ENCODE results near the gene KDELR3. TPM values are rescaled to one million over a fixed set of nuclear protein-coding genes. Genes with fewer than 3 reads are reported as not detected.

Gene KDELR3
- total RNA-seq = 1.3 and 1.6 TPM in 2 replicates

DNA sequence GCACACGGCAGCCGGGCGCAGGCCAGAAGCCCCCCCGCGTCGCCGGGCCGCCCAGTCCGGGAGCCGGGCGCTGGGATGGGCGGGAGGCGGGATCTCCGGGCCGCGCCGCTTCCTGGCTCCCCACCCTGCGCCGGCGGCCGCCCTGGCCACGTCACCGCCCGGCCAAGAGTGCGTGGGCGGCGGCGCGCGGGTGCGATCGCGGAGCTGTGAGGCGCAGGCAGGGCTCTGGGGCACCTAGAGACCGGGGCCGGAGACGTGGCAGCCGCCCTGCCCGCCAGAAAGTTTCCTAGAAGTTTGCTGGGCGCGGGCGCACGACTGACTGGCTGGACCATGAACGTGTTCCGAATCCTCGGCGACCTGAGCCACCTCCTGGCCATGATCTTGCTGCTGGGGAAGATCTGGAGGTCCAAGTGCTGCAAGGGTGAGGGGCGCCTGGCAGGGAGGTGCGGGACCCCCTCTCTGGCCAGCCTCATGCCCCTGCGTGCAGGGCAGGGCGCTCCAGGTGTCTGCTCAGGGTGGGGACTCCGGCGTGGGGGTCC is at the start of gene KDELR3:
Gene KDELR3, plus strand, starts transcription at position 193 of the 539 bp plus-strand sequence. Its CDS starts 138 bp downstream, at position 331.
- intact Hi-C loops (cut with micrococcal nuclease) = no loop called here

DNA sequence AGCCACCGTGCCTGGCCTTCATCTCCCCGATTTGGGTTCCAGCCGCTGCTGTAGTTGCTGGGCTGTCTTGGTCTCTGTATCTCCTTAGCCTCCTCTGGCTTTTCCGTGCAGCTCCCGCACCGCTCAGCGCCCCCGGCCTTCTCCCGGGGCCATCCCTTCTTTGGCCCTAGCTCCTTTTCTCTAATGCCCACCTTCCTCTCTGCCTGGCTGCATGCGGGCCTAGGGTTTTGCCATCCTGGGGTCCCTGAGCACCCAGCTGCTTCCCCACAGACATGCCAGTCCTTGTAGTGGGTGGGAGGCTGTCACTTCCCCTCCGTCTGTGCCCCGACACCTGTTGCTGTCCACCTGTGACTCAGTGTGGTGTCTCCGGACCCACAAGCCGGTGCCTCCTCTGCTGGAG is 49.3 kb upstream of the KDELR3 start:
- intact Hi-C loops (cut with micrococcal nuclease) = no loop called here

DNA sequence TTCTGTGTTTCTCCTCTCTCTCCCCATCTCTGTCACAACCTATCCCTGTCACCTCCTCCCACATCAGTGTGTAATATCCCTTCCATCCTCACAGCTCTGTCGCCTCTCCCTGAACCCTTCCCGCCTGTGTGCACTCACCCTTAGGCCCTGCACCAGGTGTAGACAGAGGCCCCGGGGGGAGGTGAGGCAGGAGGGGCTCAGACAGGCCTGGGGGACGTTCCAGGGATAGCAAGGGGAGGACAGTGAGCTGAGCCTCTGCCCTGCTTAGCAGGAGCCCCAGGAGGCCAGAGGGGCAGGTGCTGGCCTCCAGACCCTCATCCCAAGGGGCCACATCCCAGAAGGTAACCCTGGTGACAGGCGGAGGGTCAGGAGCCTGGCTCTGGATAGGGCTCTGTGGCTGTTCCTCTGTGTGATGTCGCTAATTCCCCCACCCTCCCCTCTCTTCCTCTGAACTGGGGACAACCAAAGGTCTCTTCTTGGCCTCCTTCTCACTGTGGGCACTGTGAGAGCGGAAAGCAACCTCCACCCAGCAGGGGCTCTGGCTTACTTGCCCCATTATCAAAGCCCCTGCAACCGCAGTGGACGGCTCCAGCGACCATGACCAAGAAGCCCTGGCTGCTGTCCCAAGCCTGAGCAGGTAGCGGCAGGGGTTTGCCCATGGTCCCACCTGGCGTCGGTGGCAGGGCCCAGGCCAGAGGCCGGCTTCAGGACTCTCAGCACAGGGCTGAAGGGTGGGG is 48.6 kb upstream of the KDELR3 start:
- intact Hi-C loops (cut with micrococcal nuclease) = no loop called here

DNA sequence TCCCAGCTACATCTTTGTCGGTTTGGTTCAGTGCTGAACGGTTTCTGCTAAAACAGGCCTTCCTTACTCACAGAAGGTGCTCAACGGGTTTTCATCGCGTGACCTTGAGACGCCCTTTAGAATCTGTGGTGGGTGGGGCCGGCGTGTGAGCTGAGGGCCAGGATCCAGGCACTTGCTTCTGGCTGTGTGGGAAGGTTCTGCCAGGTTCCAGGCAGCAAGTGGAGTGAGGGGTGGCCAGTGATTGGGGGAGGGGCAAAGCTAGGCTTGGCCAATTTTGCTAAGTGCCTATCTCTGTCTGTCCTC is 48.1 kb upstream of the KDELR3 start:
- intact Hi-C loops (cut with micrococcal nuclease) = no loop called here

DNA sequence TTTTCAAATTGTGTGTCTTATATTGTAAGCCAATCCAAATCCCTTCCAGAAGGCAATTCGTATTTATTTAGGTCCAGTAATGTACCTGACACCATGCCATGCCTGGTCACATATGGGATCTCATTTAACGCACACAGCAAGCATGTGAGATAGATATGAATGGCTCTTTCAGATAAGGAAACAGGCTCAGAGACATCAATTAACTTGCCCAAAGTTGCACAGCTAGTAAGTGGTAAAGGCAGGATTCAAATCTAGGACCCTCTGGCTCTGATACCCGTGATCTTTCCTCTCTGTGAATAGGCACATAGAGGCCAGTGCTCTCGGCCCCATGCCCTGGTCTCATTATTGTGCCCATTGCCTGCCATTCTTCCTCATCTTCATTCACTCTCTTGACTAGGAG is 47.2 kb upstream of the KDELR3 start:
- intact Hi-C loops (cut with micrococcal nuclease) = no loop called here

DNA sequence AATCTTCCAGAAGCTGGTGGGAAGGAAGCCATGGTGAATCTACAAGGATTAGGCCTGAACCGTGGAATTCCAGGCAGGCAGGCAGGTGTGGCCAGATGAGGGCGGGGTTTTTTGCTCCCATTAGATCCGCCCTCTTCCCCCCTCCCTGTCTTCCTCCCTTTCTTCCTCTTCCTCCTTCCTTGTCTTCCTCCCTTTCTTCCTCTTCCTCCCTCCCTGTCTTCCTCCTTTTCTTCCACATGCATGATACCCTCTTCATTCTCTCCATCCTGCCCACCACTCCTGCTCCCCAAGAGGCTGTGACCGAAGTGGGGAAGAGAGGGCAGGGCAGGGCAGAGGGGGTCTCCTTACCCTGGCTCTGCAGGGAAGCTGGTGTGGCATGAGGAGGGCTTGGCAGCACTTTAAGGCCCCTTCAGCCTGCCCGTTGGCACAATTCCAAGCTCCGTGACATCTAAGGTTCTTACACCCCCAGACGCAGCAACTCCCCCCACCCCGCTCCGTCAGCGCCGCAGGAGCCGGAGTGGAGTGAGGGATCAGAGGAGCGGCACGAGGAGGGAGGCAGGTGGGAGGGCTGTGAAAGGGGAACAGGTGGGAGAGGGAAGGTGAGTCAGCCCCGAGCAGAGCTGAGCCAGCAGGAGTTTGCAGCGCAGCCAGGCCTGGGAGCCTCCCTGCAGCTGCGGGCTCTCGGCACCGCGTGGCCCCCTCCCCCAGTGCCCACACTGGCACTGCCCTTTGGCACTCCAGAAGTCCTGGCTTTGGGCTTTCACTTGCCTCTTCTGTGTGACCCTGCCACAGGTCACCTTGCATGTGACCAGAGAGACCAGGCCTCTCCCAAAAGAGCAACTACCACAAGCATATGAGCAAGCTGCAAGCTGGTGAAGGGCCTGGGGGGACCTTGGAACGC is 45.0 kb upstream of the KDELR3 start:
- intact Hi-C loops (cut with micrococcal nuclease) = no loop called here

DNA sequence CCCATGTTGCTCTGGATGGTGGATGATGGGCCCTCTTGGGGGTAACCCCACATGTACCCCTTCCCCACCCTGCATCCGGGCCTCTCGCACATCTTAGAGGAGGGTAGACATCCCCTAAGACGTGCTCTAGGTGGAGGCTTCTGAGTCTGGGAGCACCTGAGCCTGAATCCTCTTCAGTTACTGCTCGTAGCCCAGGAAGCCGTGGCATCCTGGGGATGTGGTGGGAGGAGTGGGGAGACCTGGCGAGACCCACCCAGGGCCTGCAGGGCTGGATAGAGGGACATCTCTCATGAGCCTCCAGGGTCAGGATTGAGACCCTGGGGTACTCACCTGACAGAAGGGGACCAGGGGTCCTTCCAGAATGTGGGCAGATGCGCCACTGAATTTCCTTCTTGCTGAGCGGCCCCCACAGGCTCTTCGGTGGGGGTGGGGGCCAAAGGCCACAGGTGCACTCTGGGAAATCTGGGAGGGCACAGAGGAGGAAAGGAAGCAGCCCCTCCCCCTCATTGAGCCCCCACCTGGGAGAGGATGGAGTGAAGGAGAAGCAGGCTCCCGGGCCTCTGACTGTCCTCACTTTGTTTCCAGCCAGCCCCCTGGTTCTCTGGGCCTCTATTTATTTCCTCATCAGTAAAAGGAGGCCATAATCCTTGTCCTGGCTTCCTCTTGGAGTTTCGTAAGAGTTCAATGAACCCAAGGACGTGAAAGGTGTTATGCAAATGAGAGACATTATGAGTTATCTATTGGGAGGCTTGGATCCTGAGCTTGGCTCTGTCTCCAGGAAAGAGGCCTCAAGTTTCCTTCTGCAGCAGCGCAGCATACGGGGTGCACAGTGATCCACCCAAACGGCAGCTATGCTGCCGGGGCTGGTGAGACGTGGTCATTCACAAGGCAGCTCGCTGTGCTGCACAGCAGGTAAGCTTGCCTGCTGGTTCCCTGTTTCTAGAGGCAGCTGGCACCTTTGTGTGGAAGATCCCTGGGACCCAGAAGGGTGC is 44.1 kb upstream of the KDELR3 start:
- intact Hi-C loops (cut with micrococcal nuclease) = no loop called here

DNA sequence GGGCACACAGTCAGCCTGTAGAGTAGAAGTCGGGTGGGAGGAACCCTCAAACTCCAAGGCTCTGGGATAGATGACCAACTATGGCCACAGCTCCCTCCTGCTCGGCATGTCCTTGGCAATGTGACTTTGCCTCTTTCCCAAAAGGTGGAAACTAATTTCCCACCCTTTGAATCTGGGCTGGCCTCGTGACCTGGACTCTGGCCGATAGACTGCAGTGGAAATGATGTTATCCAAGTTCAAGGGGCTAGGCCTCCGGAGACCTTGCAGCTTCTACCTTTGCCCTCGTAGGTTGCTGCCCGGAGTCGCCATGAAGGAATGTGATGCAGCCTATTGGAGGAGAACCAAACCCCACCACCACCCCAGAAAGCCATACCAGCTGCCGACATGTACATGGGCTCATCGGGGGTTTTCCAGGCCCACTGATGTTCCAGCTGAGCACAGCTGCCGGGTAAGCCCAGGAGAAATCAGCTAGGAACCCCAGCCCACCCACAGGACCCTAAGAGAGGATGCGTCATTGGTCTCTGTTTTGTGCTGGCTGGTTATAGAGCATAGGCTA is 43.3 kb upstream of the KDELR3 start:
- intact Hi-C loops (cut with micrococcal nuclease) = no loop called here

DNA sequence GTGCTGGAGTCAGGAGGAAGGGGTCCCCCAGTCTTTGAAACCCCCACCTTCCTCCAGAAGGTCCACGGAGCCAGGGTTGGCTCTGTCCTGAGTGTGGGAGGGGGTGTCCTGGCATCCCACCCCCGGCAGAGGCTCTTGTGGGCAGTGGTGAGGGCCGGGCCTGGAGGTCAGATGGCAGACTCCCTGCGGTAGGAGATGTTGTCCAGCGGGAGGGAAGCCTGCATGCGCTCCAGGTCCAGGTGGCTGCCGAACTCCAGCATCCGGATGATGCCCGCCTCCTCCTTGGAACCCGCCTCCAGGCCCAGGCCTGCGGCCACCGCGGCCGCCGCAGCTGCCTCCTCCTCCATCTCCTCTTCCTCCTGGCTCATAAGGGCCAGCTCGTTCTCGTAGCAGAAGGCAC is 41.3 kb upstream of the KDELR3 start:
- intact Hi-C loops (cut with micrococcal nuclease) = no loop called here

DNA sequence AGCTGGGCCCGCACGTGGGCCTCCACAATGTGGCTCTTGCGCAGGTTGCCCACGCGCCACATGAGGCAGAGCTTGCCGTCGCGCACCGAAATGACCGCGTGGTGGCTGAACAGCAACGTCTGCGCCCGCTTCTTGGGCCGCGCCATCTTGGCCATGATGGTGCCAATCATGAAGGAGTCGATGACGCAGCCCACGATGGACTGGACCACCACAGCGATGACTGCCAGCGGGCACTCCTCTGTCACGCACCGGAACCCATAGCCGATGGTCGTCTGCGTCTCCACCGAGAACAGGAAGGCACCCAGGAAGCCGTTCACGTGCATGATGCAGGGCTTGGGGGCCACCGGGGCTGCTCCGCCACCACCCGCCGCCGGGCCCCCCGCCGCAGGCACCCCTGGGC is 40.4 kb upstream of the KDELR3 start:
- intact Hi-C loops (cut with micrococcal nuclease) = no loop called here

DNA sequence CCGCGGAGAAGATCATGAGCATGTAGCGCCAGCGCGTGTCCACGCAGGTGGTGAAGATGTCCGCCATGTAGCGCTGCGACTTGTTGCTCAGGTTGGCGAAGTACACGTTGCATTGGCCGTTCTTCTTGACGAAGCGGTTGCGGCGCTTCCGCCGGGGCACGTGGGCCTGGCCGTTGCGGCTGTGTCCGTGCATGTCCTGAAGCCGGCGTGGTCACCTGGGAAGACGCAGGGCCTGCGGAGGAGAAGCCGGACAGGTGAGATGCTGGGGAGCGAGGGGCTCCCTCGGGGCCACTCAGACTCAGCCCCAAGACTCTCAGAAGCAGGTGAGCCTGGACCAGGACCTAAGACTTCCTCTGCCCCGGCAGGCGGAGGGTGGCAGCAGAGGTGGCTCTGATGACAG is 40.0 kb upstream of the KDELR3 start:
- intact Hi-C loops (cut with micrococcal nuclease) = no loop called here

DNA sequence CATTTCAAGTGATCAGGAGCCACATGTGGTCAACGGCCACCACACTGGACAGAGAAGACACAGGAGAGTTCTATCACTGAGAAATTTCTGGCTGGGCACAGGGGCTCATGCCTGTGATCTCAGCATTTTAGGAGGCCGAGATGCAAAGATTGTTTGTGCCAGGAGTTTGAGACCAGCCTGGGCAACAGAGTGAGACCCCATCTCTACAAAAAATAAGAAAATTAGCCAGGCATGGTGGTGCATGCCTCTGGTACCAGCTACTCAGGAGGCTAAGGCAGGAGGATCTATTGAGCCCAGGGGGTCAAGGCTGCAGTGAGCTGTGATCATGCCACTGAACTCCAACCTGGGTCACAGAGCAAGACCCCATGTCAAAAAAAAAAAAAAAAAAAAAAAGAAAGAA is 39.2 kb upstream of the KDELR3 start:
- intact Hi-C loops (cut with micrococcal nuclease) = no loop called here

DNA sequence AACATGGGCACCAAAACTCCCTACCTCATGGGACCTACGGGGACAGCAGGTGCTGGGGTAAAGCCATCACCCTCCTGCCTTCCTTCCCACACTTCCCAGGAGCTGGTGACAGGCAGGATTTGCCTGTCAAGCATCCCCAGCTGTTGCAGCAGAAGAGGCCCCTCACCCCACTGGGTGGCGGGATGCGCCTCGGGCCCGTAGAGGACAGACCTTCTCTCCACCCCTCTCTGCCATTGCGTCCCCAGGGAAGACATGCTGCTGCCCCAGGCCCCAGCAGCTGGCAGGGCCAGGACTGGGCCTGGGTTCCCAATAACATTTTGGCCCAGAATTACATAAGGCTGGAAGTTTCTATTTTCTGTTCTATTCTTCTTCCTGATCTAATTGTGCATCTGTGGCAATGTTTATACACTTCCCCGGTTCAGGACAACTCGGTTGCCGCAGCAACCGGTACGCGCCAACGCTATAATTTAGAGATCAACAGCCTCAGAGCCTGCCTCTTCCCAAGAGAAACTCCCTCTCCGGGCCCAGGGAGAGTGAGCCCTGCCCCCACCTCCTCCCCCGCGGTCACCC is 38.3 kb upstream of the KDELR3 start:
- intact Hi-C loops (cut with micrococcal nuclease) = no loop called here

DNA sequence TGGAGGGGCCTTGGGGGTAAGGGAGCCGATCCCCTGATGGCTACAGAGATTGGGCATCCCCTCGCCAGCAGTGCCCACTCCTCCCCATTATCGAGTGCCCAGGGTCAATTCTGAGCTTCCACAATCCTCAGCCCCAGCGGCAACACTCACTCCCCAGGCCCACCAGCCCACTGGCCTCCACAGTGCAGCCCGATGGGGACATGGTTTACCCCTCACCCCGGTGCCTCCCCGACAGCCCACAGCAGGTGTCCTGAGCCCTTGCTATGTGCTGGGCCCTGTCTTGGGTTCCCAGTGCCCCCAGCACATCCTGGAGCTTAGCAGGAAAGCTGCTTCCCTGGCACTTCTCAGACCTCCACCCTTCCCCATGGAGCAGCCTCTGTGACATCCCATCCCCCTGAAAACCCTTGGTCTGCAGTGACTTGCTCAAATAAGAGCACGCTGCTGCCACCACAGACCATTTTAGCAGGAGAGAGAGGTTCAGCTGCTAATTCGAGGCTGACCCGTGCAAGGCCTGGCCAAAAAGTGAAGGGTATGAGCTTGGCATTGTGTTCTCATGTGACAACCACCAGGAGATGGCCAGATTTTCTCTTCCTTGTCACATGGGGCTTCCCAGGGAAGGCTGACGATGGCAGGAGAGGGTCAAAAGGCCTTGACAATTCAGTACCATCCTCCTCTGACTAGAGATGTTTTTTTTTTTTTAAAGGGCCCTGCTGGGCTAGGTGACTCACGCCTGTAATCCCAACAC is 36.5 kb upstream of the KDELR3 start:
- intact Hi-C loops (cut with micrococcal nuclease) = no loop called here

DNA sequence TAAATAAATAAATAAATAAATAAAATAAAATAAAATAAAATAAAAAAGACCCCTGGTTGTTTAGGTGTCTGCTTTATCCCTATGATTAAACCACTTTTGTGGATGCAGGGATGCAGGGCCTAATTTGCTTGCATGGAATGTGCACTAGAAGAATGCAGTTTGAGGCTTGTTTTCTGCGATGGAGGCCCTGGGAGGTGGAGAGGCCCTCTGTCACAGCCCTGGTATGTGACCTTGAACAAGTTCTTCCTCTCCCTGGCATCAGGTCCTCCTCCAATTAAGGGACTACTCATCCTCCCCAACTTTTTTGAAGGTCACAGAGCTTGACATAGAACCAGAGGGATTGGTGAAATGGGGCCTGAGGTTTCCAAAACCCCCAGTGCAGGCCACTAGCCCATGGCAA is 35.6 kb upstream of the KDELR3 start:
- intact Hi-C loops (cut with micrococcal nuclease) = no loop called here

DNA sequence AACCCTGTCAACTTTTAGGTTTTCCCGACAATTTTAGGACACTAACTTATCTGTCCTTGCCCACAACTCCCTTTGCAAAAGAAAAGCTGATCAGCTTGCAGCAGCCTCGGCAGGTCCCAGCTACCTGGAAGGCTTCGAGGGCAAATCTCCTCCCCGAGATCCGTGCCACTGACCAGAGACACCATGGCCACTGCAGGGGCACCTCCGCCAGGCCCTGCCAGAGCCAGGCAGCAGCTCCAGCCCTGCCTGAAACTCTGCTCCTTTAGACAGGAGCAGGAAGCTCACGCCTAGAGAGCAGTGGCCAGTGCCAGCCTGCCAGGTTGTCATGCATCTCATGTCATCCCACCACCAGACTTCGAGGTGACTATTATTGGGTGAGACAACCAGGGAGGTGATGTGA is 34.0 kb upstream of the KDELR3 start:
- intact Hi-C loops (cut with micrococcal nuclease) = no loop called here

DNA sequence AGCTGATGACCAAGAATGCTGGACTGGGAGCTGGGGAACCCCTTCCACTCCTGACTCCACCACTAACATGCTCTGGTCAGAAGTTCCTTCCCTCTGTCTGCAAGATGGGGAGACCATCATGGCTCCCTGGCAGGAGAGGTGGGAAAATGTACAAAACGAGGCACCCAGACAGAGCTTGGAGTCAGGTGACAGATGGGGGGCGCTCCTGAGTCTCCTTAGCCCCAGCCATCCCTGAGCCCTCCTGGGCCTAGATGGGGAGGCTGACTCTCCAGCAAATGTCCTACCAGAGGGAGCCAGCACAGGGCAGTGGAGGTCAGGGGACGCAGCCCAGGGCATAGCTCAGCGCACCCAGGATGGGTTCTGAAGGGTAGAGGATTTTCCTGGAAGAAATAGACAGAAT is 32.9 kb upstream of the KDELR3 start:
- intact Hi-C loops (cut with micrococcal nuclease) = no loop called here

DNA sequence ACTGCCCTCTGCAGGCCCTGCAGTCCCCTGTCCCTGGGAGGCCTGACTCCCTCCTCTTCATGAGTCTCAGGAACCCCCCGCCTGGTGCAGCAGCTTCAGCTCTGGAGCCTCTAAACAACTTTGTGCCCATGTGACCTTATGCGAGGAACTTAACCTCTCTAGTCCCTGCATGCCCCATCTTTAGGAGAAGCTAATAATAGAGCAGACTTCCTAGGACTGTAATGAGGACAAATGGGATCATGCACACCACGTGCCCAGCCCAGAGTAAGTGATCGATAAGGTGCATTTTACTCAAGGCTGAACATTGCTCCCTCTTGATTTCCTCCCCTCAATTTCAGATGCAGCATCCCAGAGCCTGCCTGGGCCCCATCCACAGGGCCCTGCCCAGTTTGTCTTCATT is 31.9 kb upstream of the KDELR3 start:
- intact Hi-C loops (cut with micrococcal nuclease) = no loop called here

DNA sequence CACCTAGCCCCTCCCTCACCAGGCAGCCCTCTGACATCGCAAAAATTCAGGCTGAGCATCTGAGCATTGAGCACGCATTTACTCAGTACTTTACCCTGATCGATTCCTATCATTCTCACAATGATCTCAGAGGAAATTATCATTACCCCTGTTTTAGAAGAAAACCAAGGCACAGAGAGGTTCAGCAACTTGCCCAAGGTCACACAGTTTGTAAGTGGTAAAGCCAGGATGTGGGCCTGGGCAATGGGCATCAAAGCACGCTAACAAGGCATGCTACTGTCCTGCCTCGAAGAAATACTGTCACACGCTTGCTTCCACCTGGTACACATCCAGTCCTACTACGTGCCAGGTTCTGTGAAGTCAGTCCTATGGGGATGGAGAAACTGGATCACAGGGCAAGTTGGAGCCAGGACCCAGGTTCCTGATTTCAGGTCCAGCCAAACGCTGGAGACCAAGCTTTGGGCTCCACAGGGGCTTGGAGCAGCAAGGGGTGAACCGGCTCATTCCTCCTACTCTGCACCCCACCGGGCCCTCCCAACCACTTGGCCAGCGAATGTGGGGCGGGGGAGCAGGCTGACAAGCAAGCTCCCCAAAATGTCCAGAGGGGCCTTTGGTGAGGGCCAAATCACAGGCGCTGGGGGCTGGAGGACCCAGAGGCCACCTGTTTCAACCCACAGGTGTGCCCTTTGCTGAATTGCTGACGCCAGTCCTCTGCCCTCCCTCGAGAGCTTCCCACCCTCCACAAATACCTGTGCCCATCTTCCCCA is 31.1 kb upstream of the KDELR3 start:
- intact Hi-C loops (cut with micrococcal nuclease) = no loop called here
